RPMI7951 (cell line): Measurements from ENCODE around the gene STON1. TPM values are rescaled to one million over a fixed set of nuclear protein-coding genes. Genes with fewer than 3 reads are reported as not detected.
"Not testable (repeated sequence)": the region's sequence is repeated elsewhere in the genome, so short reads cannot be mapped to it uniquely, and the experiment has no call there.

Source experiments
- DNase-seq: peaks from one replicate; pipeline ENCODE4 v3.0.0-alpha.2; 2012; ENCODE audit warnings: low read depth
- total RNA-seq: library from RNA; depleted of rRNA; stranded (reverse); fragments of >200 nt; shearing (Covaris generic); gene quantifications from 2 replicates; pipeline ENCODE4 v1.2.3, GENCODE V29; 2014; rRNA removed

The STON1 gene
- 6.7 and 7.0 TPM in 2 replicates for total RNA-seq

GRCh38 chr2:48530033-48530811, at the start of gene STON1:
STON1 (plus strand) TSS chr2:48530154; CDS start chr2:48580634, 50,480 bp downstream.
- peak; percentile 72 for DNase-seq

GRCh38 chr2:48480526-48480925, 49.4 kb upstream of the STON1 start:
- DNase-seq, result no peak

- peak; percentile 30 for DNase-seq
Observed at GRCh38 chr2:48482313-48482712, 47.6 kb upstream of the STON1 start.

DNA sequence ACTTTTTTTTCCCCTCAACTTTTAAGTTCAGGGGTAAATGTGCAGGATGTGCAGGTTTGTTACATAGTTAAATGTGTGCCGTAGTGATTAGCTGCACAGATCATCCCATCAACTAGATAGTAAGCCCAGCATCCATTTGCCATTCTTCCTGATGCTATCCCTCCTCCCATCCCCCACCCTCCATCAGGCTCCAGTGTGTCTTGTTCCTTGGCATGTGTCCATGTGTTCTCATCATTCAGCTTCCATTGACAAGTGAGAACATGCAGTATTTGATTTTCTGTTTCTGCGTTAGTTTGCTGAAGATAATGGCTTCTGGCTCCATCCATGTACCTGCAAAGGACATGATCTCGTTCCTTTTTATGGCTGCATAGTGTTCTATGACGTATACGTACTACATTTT, 47.2 kb upstream of the STON1 start:
- DNase-seq, result no peak

DNA sequence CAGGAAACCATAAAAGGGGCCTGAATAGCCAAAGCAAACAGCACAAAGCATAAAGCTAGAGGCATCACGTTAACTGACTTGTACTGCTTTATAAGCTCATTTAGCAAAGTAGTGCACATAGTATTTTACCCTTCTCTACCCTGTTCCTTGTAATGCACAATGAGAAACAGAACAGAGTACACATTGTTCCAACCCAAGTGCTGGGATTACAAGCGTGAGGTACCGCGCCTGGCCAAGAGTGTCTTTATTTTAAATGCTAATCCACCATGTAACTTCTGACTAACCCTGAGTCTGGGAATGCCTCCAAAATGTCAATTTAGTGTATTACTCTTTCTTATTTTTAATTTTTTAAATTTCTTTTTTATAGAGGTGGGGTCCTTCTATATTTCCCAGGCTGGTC, 46.4 kb upstream of the STON1 start:
- no peak for DNase-seq

DNA sequence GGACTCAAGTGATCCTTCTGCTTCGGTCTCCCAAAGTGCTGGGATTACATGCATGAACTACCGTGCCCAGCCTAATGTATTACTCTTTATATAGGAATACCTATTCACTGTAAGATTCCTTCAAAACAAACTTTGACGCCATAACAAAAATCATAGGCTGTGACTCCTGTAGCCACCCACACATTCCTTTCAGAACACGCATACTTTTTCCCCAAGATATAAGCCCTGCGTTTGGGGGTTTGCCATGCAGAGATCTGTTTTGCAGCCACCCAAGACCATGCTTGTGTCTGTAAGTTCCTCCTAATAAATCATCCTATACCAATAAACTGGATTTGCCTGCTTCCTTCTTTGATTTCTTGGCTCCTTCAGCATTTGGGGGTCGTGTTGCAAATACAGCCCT, 46.0 kb upstream of the STON1 start:
- peak; percentile 11 for DNase-seq

DNA sequence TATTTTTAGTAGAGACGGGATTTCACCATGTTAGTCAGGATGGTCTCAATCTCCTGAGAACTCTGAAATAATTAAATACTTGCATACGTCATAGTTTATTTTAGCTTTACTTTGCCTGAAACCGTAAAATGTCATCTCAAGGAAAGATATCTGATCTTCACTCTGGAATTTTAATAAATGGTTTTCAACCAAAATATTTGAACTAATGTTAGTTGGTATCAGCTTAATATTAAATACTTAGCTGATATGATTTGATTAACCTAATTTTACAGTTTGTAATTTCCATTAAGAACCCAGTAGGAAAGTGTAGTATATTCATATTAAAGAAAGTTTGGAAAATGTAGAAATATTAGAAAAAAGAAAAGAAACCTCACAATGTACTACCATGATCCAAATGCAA, 41.4 kb upstream of the STON1 start:
- DNase-seq, result no peak

GRCh38 chr2:48496849-48497248, 33.1 kb upstream of the STON1 start:
- no peak for DNase-seq

DNA sequence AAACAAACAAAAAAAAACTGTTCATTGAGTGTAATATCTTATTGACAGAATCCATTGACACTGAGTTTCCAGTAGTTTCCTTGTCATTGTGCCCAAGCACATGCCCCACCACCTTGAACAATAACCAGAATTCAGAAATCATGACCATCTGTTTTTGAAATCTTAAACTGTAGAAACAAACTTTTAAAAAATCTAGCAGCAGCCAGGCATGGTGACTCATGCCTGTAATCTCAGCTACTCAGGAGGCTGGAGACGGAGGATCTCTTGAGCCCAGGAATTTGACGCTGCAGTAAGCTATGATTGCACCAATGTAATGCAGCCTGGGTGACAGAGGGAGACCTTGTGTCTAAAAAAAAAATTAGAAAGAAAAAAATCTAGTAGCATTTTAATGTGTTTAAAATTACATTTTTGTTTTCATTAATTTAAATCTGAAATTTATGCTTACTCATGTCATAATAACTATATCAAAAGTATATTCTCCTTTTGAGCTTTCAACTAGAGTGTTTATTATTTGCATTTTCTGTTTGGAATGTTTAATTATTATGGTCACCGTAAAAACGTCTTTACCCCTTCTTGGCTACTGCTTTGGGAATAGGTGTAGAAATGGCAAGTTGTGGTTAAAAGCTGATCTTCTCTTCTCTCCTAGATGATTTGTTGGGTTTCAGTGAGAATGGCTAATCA, 25.2 kb upstream of the STON1 start:
- peak; percentile 47 for DNase-seq

- DNase-seq, result no peak
Observed at GRCh38 chr2:48507111-48507510, 22.8 kb upstream of the STON1 start.

DNA sequence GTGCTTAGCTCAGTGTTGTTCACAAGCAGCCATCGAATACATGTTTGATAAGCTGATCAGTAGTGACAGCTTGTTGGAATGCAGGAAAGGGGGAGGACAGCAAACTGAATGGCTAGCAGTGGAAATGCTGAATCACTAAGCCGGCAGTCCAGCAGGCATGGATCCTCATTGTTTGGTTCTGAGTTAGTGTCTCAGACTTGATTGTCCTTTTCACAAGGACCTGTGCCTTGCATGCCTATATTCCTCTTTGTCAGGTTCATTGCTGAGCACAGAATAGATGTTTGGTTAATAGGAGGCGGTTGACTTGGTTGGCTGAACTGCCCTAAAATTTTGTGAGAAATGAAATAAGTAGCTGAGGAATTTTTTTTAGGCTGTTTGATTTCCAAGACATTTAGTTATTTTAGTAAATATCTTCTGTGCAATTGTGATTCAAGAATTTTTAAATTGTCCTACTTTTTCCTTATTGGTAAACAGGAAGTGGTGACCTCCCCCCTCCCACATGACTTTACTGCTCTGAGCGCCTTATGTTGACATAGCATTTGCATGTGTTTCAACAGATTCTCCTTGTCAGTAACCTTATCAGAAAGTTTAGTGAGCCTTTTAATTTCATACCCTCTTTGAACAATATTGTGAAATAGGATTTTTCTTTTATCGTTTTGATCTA, 21.4 kb upstream of the STON1 start:
- DNase-seq, result no peak

- DNase-seq, result no peak
Observed at GRCh38 chr2:48510329-48510728, 19.6 kb upstream of the STON1 start.

- DNase-seq, result no peak
Observed at GRCh38 chr2:48511849-48512470, 18.0 kb upstream of the STON1 start.

DNA sequence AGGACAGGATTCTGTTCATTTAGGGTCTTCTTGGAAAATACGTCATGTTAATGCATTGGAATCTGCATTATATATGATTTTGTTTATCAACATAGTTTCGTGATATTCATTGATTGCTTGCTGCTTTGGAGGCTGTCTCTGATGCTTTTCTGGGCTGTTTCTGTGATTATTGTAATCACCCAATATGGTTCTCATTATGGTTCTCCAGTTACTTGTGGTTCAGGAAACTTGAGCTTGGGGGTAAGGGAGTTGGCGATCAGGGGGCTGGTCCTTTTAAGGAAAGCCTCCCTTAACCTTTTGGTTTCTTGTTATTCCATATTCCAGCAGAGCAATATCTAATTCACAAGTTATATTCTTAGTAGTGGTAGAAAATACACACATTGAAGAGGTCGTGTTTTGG, 17.4 kb upstream of the STON1 start:
- DNase-seq, result no peak

GRCh38 chr2:48514348-48515003, 15.5 kb upstream of the STON1 start:
- DNase-seq, result no peak

- no peak for DNase-seq
Observed at GRCh38 chr2:48515513-48515985, 14.4 kb upstream of the STON1 start.

GRCh38 chr2:48519593-48519992, 10.4 kb upstream of the STON1 start:
- no peak for DNase-seq

GRCh38 chr2:48524756-48525155, 5.2 kb upstream of the STON1 start:
- not testable (repeated sequence) for DNase-seq

GRCh38 chr2:48525269-48525943, 4.5 kb upstream of the STON1 start:
- DNase-seq, result no peak

GRCh38 chr2:48527226-48527885, 2.6 kb upstream of the STON1 start:
- DNase-seq, result no peak
